CD4-positive, alpha-beta T cell (primary cell): ENCODE measurements around the gene HNRNPA3. TPM values are rescaled to one million over a fixed set of nuclear protein-coding genes. Genes with fewer than 3 reads are reported as not detected.
"Not testable (repeated sequence)": the region's sequence is repeated elsewhere in the genome, so short reads cannot be mapped to it uniquely, and the experiment has no call there.

Source experiments
- ATAC-seq: fragments of 200-7000 bp; cut with Tn5 transposase; one replicate; pipeline ENCODE4 v1.10.0; 2022; ENCODE audit warnings: mild to moderate bottlenecking; ENCODE audit not compliant: poor library complexity
- CTCF ChIA-PET: fragments of 350-600 bp; sonication (Branson Sonifier 250); formaldehyde crosslinking; loops from one replicate; lab custom pipeline; 2021; ENCODE audit warnings: antibody characterized with exemption, inconsistent platforms; lab: Charles Lee
- POLR2A ChIA-PET: fragments of 350-600 bp; sonication (Branson Sonifier 250); formaldehyde crosslinking; loops from one replicate; lab custom pipeline; 2021; ENCODE audit warnings: antibody characterized with exemption, inconsistent platforms; lab: Charles Lee
- DNase-seq, 14 experiments: peaks; one replicate each; pipeline ENCODE4 v3.0.0-alpha.2; 2013 to 2020; ENCODE audit warnings: mixed read lengths in 2 of 14
- H3K27ac ChIP-seq, 2 donors: one replicate each; pipeline versions ENCODE4 v1.5.1 to v1.7.0; 2013; ENCODE audit warnings: low read length in 2 of 2, low read depth in 1 of 2, mild to moderate bottlenecking in 1 of 2
- H3K27me3 ChIP-seq, 2 experiments: 1 replicate in 1 of 2; 2 replicates in 1 of 2; pipeline versions ENCODE4 v1.6.1 to v1.7.0; 2013; ENCODE audit warnings: low read length in 2 of 2, control low read depth in 1 of 2, mild to moderate bottlenecking in 1 of 2, moderate library complexity in 1 of 2; ENCODE audit not compliant: insufficient read depth in 2 of 2, control insufficient read depth in 1 of 2
- H3K36me3 ChIP-seq: one replicate; pipeline ENCODE4 v1.6.1; 2013; ENCODE audit warnings: low read length, control low read depth; ENCODE audit not compliant: insufficient read depth
- H3K4me1 ChIP-seq: one replicate; pipeline ENCODE4 v1.6.1; 2013; ENCODE audit warnings: low read length, control low read depth; ENCODE audit not compliant: insufficient read depth
- H3K4me3 ChIP-seq: one replicate; pipeline ENCODE4 v1.5.1; 2013; ENCODE audit warnings: mild to moderate bottlenecking, low read length, moderate library complexity
- H3K9me3 ChIP-seq, 2 experiments: 1 replicate in 1 of 2; 2 replicates in 1 of 2; pipeline versions ENCODE4 v1.6.1 to v1.7.0; 2013; ENCODE audit warnings: low read length in 2 of 2, mild to moderate bottlenecking in 2 of 2, control low read depth in 1 of 2, moderate library complexity in 1 of 2; ENCODE audit not compliant: control insufficient read depth in 1 of 2, insufficient read depth in 1 of 2
- H3K27ac Mint-ChIP-seq: one replicate; pipeline ENCODE4 v1.8.0; 2020; ENCODE audit warnings: mixed read lengths
- H3K27me3 Mint-ChIP-seq: one replicate; pipeline ENCODE4 v1.8.0; 2021; ENCODE audit warnings: mixed read lengths
- H3K36me3 Mint-ChIP-seq: one replicate; pipeline ENCODE4 v1.8.0; 2021; ENCODE audit warnings: low read depth, mixed read lengths
- H3K4me1 Mint-ChIP-seq: one replicate; pipeline ENCODE4 v1.8.0; 2021; ENCODE audit warnings: low read depth, mixed read lengths
- H3K4me3 Mint-ChIP-seq: one replicate; pipeline ENCODE4 v1.8.0; 2020; ENCODE audit warnings: mild to moderate bottlenecking, mixed read lengths
- H3K9me3 Mint-ChIP-seq: one replicate; pipeline ENCODE4 v1.8.0; 2020; ENCODE audit warnings: mixed read lengths
- intact Hi-C, 2 experiments: fragments of 100-400 bp; cut with DNase I in 1 of 2; cut with micrococcal nuclease in 1 of 2; formaldehyde crosslinking; loops; one replicate each; pipeline versions ENCODE4 v1.15.1 to v1.9.0; 2023 to 2025; cut with DNase I, micrococcal nuclease
- total RNA-seq, 174 experiments: library from RNA in 2 of 174; stranded (reverse) in 2 of 174; gene quantifications; one replicate each; pipeline ENCODE4 v1.2.3 and lab custom pipeline; 2021 to 2026
- TF ChIP-seq, protein P1 (sequence below): fragments of 200-600 bp; IDR thresholded peaks from one replicate; pipeline ENCODE4 v1.8.0; 2022; ENCODE audit warnings: antibody characterized with exemption, mild to moderate bottlenecking

HNRNPA3 gene
- total RNA-seq, 2 experiments from 2014 or later, result 162 to 167 TPM

DNA sequence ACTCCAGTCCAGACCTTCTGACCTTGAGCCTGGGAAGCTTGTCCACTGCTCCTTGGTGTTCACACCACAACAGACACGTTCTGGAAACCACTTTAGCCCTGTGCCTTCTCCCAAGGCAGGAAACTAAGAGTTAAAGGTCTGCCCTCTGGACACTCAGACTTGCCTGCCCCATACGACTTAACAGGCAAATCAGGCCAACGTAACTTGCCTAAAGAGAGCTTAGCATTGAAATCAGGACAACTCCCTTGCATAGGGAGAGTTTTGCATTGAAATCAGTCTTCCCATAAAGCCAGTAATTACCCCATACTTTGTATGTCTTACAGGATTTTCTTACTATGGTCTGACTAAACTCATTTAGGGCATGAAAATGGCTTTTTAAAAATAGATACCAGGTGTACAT lies 33.4 kb downstream of the HNRNPA3 start:
- Mint-ChIP-seq H3K4me1 (peaks cover 82% of the 10 kb centered on the region), H3K36me3 (peaks cover 65% of the 10 kb centered on the region), H3K4me3 (no peak overlapping the region), H3K27ac (peak overlapping the region; percentile 71), H3K9me3 (no peaks in the 10 kb centered on the region), H3K27me3 (no peaks in the 10 kb centered on the region)
- TF ChIP-seq, protein P1, sequence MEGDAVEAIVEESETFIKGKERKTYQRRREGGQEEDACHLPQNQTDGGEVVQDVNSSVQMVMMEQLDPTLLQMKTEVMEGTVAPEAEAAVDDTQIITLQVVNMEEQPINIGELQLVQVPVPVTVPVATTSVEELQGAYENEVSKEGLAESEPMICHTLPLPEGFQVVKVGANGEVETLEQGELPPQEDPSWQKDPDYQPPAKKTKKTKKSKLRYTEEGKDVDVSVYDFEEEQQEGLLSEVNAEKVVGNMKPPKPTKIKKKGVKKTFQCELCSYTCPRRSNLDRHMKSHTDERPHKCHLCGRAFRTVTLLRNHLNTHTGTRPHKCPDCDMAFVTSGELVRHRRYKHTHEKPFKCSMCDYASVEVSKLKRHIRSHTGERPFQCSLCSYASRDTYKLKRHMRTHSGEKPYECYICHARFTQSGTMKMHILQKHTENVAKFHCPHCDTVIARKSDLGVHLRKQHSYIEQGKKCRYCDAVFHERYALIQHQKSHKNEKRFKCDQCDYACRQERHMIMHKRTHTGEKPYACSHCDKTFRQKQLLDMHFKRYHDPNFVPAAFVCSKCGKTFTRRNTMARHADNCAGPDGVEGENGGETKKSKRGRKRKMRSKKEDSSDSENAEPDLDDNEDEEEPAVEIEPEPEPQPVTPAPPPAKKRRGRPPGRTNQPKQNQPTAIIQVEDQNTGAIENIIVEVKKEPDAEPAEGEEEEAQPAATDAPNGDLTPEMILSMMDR, result no peak
- Histone ChIP-seq H3K27me3 (no peaks in the 10 kb centered on the region), H3K4me1 (peaks cover 62% of the 10 kb centered on the region), H3K36me3 (peaks cover 19% of the 10 kb centered on the region), H3K4me3 (no peak overlapping the region), H3K27ac (no peak overlapping the region), H3K9me3 (no peaks in the 10 kb centered on the region)
- intact Hi-C loops, result no loop called here
- ChIA-PET CTCF (interaction anchor here (0.8 to 1.9 kb wide), 2 partner anchors 13 to 81 kb away, joined by 4 to 5 read pairs; no protein-coding TSS in a partner anchor), POLR2A (interaction anchor here (1.3 kb wide), 1 partner anchor 17 kb away, joined by 4 read pairs; no protein-coding TSS in a partner anchor)
- DNase-seq (no peak), ATAC-seq (no peak)

GRCh38 chr2:177246523-177247030 lies 34.0 kb downstream of the HNRNPA3 start:
- H3K27me3 Mint-ChIP-seq, H3K9me3 ChIP-seq, ATAC-seq, H3K27me3 ChIP-seq, intact Hi-C loops, H3K27ac ChIP-seq, H3K9me3 Mint-ChIP-seq, H3K4me3 ChIP-seq, DNase-seq: not testable (repeated sequence)
- Histone ChIP-seq H3K36me3 (peaks cover 19% of the 10 kb centered on the region), H3K4me1 (peaks cover 64% of the 10 kb centered on the region)
- peak overlapping the region; percentile 34 for H3K4me3 Mint-ChIP-seq
- ChIA-PET POLR2A (interaction anchor here (0.7 kb wide), 1 partner anchor 19 kb away, joined by 3 read pairs; no protein-coding TSS in a partner anchor), CTCF (interaction anchor here (0.8 to 1.9 kb wide), 2 partner anchors 13 to 82 kb away, joined by 4 to 5 read pairs; no protein-coding TSS in a partner anchor)
- H3K36me3 Mint-ChIP-seq, result peaks cover 67% of the 10 kb centered on the region
- peak overlapping the region; percentile 71 for H3K27ac Mint-ChIP-seq
- H3K4me1 Mint-ChIP-seq, result peaks cover 82% of the 10 kb centered on the region

DNA sequence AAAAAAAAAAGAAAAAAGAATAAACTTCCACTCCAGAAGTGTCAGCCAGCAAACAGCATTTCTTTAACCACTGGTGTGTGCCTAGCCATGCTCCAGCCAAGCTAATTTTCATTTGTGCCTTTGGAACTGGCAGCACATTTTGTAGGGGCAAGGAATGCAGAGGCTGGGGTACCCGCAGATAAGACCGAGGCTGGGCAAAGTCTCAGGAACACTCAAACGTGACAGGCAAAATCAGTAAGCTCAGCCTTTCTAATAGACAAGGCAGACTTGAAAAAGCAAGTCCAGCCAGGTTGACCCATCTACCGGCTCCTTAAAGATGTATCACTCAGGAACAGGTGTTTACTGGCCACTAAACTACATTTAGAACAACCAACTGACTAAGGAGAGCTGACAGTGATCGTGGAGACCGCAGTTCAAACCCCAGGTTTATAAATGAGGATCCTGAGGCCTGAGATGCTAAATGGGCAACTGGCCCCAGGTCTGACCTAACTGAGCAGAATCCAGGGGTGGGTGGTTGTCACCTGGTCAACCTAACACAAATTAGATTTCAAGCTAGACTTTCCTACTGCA lies 35.2 kb downstream of the HNRNPA3 start:
- DNase-seq, result no peak
- intact Hi-C loops, result no loop called here
- Histone ChIP-seq H3K4me1 (peaks cover 71% of the 10 kb centered on the region), H3K27ac (no peak overlapping the region), H3K36me3 (peaks cover 19% of the 10 kb centered on the region), H3K4me3 (no peak overlapping the region), H3K9me3 (no peaks in the 10 kb centered on the region), H3K27me3 (no peaks in the 10 kb centered on the region)
- POLR2A ChIA-PET, result interaction anchor here (0.7 to 8.4 kb wide), 4 partner anchors 15 to 1147 kb away, joined by 3 to 108 read pairs (median 4); partner anchors contain the start of gene NFE2L2
- no peak for ATAC-seq
- peaks cover 67% of the 10 kb centered on the region for H3K36me3 Mint-ChIP-seq
- peaks cover 82% of the 10 kb centered on the region for H3K4me1 Mint-ChIP-seq
- H3K27ac Mint-ChIP-seq, result peak overlapping the region; percentile 42
- TF ChIP-seq, protein P1, result no peak
- no peaks in the 10 kb centered on the region for H3K9me3 Mint-ChIP-seq
- CTCF ChIA-PET, result interaction anchor here (0.7 to 3.5 kb wide), 2 partner anchors 7 to 92 kb away, joined by 3 to 10 read pairs; no protein-coding TSS in a partner anchor
- no peaks in the 10 kb centered on the region for H3K27me3 Mint-ChIP-seq
- no peak overlapping the region for H3K4me3 Mint-ChIP-seq
